H9 (cell line): Measurements from ENCODE around the gene CD79B. TPM values are rescaled to one million over a fixed set of nuclear protein-coding genes. Genes with fewer than 3 reads are reported as not detected.

Experiments
- DNase-seq: peaks from one replicate; pipeline ENCODE4 v3.0.0-alpha.2; 2017
- H2AFZ ChIP-seq: one replicate; pipeline ENCODE4 v1.6.1; 2013; ENCODE audit warnings: mild to moderate bottlenecking, low read length, control low read depth, moderate library complexity
- H2AK5ac ChIP-seq: 2 replicates; pipeline ENCODE4 v1.6.1; 2013; ENCODE audit warnings: low read length, control low read depth, mixed read lengths; ENCODE audit not compliant: insufficient read length
- H2BK120ac ChIP-seq: one replicate; pipeline ENCODE4 v1.6.1; 2013; ENCODE audit warnings: low read depth, mild to moderate bottlenecking, low read length, control low read depth, inconsistent platforms; ENCODE audit not compliant: poor library complexity, severe bottlenecking
- H2BK12ac ChIP-seq: 2 replicates; pipeline ENCODE4 v1.6.1; 2013; ENCODE audit warnings: low read length, control low read depth, mixed read lengths, low read depth; ENCODE audit not compliant: insufficient read length
- H2BK15ac ChIP-seq: 2 replicates; pipeline ENCODE4 v1.6.1; 2013; ENCODE audit warnings: low read depth, low read length, control low read depth
- H2BK20ac ChIP-seq: one replicate; pipeline ENCODE4 v1.6.1; 2013; ENCODE audit warnings: low read depth, mild to moderate bottlenecking, low read length, control low read depth, inconsistent platforms; ENCODE audit not compliant: poor library complexity, severe bottlenecking
- H2BK5ac ChIP-seq: 2 replicates; pipeline ENCODE4 v1.6.1; 2013; ENCODE audit warnings: low read length, control low read depth, mixed read lengths; ENCODE audit not compliant: insufficient read length
- H3K14ac ChIP-seq: 2 replicates; pipeline ENCODE4 v1.6.1; 2013; ENCODE audit warnings: low read length, control low read depth; ENCODE audit not compliant: insufficient read depth
- H3K18ac ChIP-seq: 2 replicates; pipeline ENCODE4 v1.6.1; 2013; ENCODE audit warnings: low read depth, mild to moderate bottlenecking, mixed read lengths, low read length, control low read depth; ENCODE audit not compliant: insufficient read length
- H3K23ac ChIP-seq: 2 replicates; pipeline ENCODE4 v1.6.1; 2013; ENCODE audit warnings: low read length, control low read depth, mixed read lengths, low read depth; ENCODE audit not compliant: insufficient read length
- H3K23me2 ChIP-seq: 2 replicates; pipeline ENCODE4 v1.6.1; 2013; ENCODE audit warnings: low read depth, mild to moderate bottlenecking, mixed read lengths, low read length, control low read depth; ENCODE audit not compliant: insufficient read length, poor library complexity, severe bottlenecking
- H3K27ac ChIP-seq: 2 replicates; pipeline ENCODE4 v1.5.1; 2013; ENCODE audit warnings: low read length, control low read depth, mixed read lengths, low read depth; ENCODE audit not compliant: insufficient read length
- H3K27me3 ChIP-seq: 2 replicates; pipeline ENCODE4 v1.6.1; 2013; ENCODE audit warnings: low read length, control low read depth, inconsistent platforms; ENCODE audit not compliant: insufficient read depth
- H3K4ac ChIP-seq: 2 replicates; pipeline ENCODE4 v1.6.1; 2013; ENCODE audit warnings: low read depth, mild to moderate bottlenecking, control low read depth, inconsistent platforms, low read length, moderate library complexity
- H3K4me1 ChIP-seq: 2 replicates; pipeline ENCODE4 v1.6.1; 2013; ENCODE audit warnings: low read length, control low read depth, inconsistent platforms; ENCODE audit not compliant: insufficient read depth
- H3K4me2 ChIP-seq: 2 replicates; pipeline ENCODE4 v1.6.1; 2013; ENCODE audit warnings: low read length, control low read depth, mixed read lengths; ENCODE audit not compliant: insufficient read length, insufficient read depth
- H3K56ac ChIP-seq: 2 replicates; pipeline ENCODE4 v1.6.1; 2013; ENCODE audit warnings: low read depth, mild to moderate bottlenecking, mixed read lengths, low read length, control low read depth; ENCODE audit not compliant: insufficient read length
- H3K79me1 ChIP-seq: 2 replicates; pipeline ENCODE4 v1.6.1; 2013; ENCODE audit warnings: low read depth, mild to moderate bottlenecking, moderate library complexity, low read length, control low read depth, inconsistent platforms; ENCODE audit not compliant: insufficient read depth, poor library complexity, severe bottlenecking
- H3K79me2 ChIP-seq: 2 replicates; pipeline ENCODE4 v1.6.1; 2013; ENCODE audit warnings: low read length, control low read depth, inconsistent platforms; ENCODE audit not compliant: insufficient read depth
- H3K9ac ChIP-seq: 2 replicates; pipeline ENCODE4 v1.6.1; 2013; ENCODE audit warnings: low read length, control low read depth, mixed read lengths; ENCODE audit not compliant: insufficient read length; ENCODE audit errors: extremely low read depth
- H3K9me3 ChIP-seq: one replicate; pipeline ENCODE4 v1.6.1; 2013; ENCODE audit warnings: low read depth, low read length, inconsistent platforms; ENCODE audit not compliant: control insufficient read depth
- H3T11ph ChIP-seq: one replicate; pipeline ENCODE4 v1.6.1; 2013; ENCODE audit warnings: mild to moderate bottlenecking, low read length, control low read depth, inconsistent platforms
- H4K20me1 ChIP-seq: one replicate; pipeline ENCODE4 v1.6.1; 2013; ENCODE audit not compliant: control insufficient read depth, insufficient read length, insufficient read depth
- H4K5ac ChIP-seq: 2 replicates; pipeline ENCODE4 v1.6.1; 2013; ENCODE audit warnings: low read depth, mild to moderate bottlenecking, mixed read lengths, low read length, control low read depth; ENCODE audit not compliant: insufficient read length
- H4K8ac ChIP-seq: replicated peaks from 2 replicates; pipeline ENCODE4 v1.6.1; 2013; ENCODE audit warnings: low read length, control low read depth, mixed read lengths, low read depth; ENCODE audit not compliant: insufficient read length
- H4K91ac ChIP-seq: 2 replicates; pipeline ENCODE4 v1.6.1; 2013; ENCODE audit warnings: low read depth, mild to moderate bottlenecking, moderate library complexity, mixed read lengths, low read length, control low read depth; ENCODE audit not compliant: insufficient read length
- H3K27ac Mint-ChIP-seq, 3 experiments: 2 replicates in 2 of 3; 3 replicates in 1 of 3; pipeline ENCODE4 v1.8.0; 2020 to 2021; ENCODE audit warnings: mixed read lengths in 3 of 3, mild to moderate bottlenecking in 1 of 3, moderate library complexity in 1 of 3
- H3K27me3 Mint-ChIP-seq: 2 replicates; pipeline ENCODE4 v1.8.0; 2021; ENCODE audit warnings: low read depth, mild to moderate bottlenecking, moderate library complexity, mixed read lengths
- H3K36me3 Mint-ChIP-seq, 3 experiments: 2 replicates in 2 of 3; 3 replicates in 1 of 3; pipeline ENCODE4 v1.8.0; 2020 to 2021; ENCODE audit warnings: low read depth in 3 of 3, mixed read lengths in 3 of 3; ENCODE audit not compliant: insufficient read depth in 1 of 3
- H3K4me1 Mint-ChIP-seq, 2 experiments: 2 replicates each; pipeline ENCODE4 v1.8.0; 2020; ENCODE audit warnings: mixed read lengths in 2 of 2
- H3K4me3 Mint-ChIP-seq, 2 experiments: 2 replicates in 1 of 2; 3 replicates in 1 of 2; pipeline ENCODE4 v1.8.0; 2020 to 2021; ENCODE audit warnings: mild to moderate bottlenecking in 2 of 2, mixed read lengths in 2 of 2, moderate library complexity in 1 of 2
- H3K9me3 Mint-ChIP-seq, 2 experiments: 2 replicates in 1 of 2; 3 replicates in 1 of 2; pipeline ENCODE4 v1.8.0; 2020; ENCODE audit warnings: mild to moderate bottlenecking in 2 of 2, mixed read lengths in 2 of 2, moderate library complexity in 1 of 2
- WGBS: extraction: QIAGEN DNeasy Blood & Tissue Kit; methylation state at CpG from one replicate; pipeline ENCODE4 v1.1.7; 2013; ENCODE audit warnings: missing lambda C conversion rate, low lambda C conversion rate, mixed read lengths; ENCODE audit not compliant: insufficient read length; ENCODE audit errors: extremely low coverage; 5-methylcytosine and 5-hydroxymethylcytosine counted together
- total RNA-seq: library from RNA; stranded (reverse); gene quantifications from 2 replicates; pipeline ENCODE4 v1.2.1, GENCODE V29; 2021
- TF ChIP-seq, protein P1 (sequence below): fragments of 200-600 bp; sonication (generic); conservative IDR thresholded peaks from 3 replicates; pipeline ENCODE4 v1.8.0; 2021; ENCODE audit warnings: antibody characterized with exemption, mild to moderate bottlenecking

The CD79B gene
- total RNA-seq, 1 experiment from 2014 or later, result 0.96 TPM

DNA sequence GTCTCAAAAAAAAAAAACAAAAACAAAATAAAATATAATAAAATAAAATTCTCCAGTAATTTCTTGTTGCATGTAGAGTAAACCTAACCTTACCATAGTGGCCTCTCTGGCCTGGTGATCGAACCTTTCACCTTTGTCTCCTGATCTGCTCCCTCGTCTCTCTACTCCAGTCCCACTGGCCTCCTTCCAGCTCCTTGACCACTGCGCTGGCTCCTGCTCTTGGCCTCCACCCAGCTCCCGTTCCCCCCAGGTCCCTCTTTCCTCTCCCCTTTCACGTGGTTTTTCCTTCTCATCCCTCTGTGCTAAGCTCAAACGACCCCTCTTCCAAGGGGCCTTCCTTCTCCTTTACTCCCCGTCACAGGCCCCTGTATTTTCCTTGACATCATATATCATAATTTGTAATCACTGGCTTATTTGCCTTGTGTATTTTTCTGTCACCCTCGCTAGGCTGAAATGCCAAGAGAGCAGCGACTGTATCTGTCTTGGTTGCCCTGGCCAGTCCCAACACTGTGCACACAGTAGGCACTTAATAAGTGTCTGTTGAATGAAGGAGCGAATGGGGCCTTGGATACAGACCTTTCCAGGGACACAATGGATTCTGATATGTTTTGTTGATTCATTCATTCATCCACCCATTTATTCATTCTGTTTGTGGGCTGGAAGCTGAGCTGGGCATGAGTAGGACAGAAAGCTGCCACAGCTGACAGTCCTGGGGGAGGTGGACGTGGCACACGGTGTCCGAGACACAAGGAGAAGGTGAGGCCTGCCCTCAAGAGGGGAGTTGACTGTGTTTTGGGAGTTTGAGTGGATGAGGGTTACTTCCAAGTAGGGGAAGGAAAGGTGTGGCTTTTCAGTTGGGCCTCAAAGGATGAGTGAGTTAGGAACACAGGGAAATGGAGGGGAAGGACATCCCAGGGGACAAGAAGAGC is 46.4 kb upstream of the CD79B start:
- Histone ChIP-seq H2AFZ (no peak overlapping the region), H2BK120ac (no peak overlapping the region), H3K79me2 (no peaks in the 10 kb centered on the region), H3T11ph (no peak overlapping the region), H3K9me3 (peaks cover 5% of the 10 kb centered on the region), H3K27ac (no peak overlapping the region), H2BK12ac (no peak overlapping the region), H2AK5ac (no peak overlapping the region), H2BK20ac (no peak overlapping the region), H4K91ac (no peak overlapping the region), H2BK5ac (no peak overlapping the region), H4K8ac (no peak overlapping the region), H3K79me1 (no peaks in the 10 kb centered on the region), H3K56ac (no peak overlapping the region), H3K9ac (no peak overlapping the region), H3K4me1 (no peaks in the 10 kb centered on the region), H3K14ac (no peak overlapping the region), H3K4ac (no peak overlapping the region), H2BK15ac (no peak overlapping the region), H3K4me2 (no peak overlapping the region), H4K20me1 (no peaks in the 10 kb centered on the region), H3K27me3 (no peaks in the 10 kb centered on the region), H3K23ac (no peak overlapping the region), H4K5ac (no peak overlapping the region), H3K23me2 (no peaks in the 10 kb centered on the region), H3K18ac (no peak overlapping the region)
- H3K27ac Mint-ChIP-seq, result no peak overlapping the region
- H3K9me3 Mint-ChIP-seq, result peaks cover 15% of the 10 kb centered on the region in 2 experiments
- WGBS, result no CpG with 5 or more reads among the region's 13 CpGs
- H3K36me3 Mint-ChIP-seq, result peaks cover 6 to 13% (median 11%) of the 10 kb centered on the region in 3 experiments; a peak in 6 of 7 replicates
- H3K4me3 Mint-ChIP-seq, result no peak overlapping the region
- peaks cover 7 to 10% of the 10 kb centered on the region in 2 experiments for H3K4me1 Mint-ChIP-seq
- TF ChIP-seq, protein P1, sequence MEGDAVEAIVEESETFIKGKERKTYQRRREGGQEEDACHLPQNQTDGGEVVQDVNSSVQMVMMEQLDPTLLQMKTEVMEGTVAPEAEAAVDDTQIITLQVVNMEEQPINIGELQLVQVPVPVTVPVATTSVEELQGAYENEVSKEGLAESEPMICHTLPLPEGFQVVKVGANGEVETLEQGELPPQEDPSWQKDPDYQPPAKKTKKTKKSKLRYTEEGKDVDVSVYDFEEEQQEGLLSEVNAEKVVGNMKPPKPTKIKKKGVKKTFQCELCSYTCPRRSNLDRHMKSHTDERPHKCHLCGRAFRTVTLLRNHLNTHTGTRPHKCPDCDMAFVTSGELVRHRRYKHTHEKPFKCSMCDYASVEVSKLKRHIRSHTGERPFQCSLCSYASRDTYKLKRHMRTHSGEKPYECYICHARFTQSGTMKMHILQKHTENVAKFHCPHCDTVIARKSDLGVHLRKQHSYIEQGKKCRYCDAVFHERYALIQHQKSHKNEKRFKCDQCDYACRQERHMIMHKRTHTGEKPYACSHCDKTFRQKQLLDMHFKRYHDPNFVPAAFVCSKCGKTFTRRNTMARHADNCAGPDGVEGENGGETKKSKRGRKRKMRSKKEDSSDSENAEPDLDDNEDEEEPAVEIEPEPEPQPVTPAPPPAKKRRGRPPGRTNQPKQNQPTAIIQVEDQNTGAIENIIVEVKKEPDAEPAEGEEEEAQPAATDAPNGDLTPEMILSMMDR, result no peak
- DNase-seq, result no peak
- peaks cover 3% of the 10 kb centered on the region for H3K27me3 Mint-ChIP-seq
